GM21367 (cell line): ENCODE data around the gene B4GALNT2.
"Not testable (repeated sequence)": the region's sequence is repeated elsewhere in the genome, so short reads cannot be mapped to it uniquely, and the experiment has no call there.

ENCODE experiments used
- ATAC-seq: cut with Tn5 transposase; IDR thresholded peaks from one replicate; pipeline ENCODE4 v1.9.1; 2021; ENCODE audit not compliant: unreplicated experiment

B4GALNT2 gene

GRCh38 chr17:49132699-49133364 lies at the start of gene B4GALNT2:
Gene B4GALNT2, plus strand, starts transcription at chr17:49132769. Its CDS starts 24 bp downstream, at chr17:49132793.
- ATAC-seq = no peak

GRCh38 chr17:49085046-49085445 lies 47.5 kb upstream of the B4GALNT2 start:
- ATAC-seq = not testable (repeated sequence)

GRCh38 chr17:49085565-49086315 lies 46.8 kb upstream of the B4GALNT2 start:
- no peak for ATAC-seq

GRCh38 chr17:49086316-49086605 lies 46.3 kb upstream of the B4GALNT2 start:
- ATAC-seq = no peak

GRCh38 chr17:49086649-49087048 lies 45.9 kb upstream of the B4GALNT2 start:
- no peak for ATAC-seq

GRCh38 chr17:49089094-49089493 lies 43.5 kb upstream of the B4GALNT2 start:
- no peak for ATAC-seq

GRCh38 chr17:49090878-49091594 lies 41.5 kb upstream of the B4GALNT2 start:
- no peak for ATAC-seq

GRCh38 chr17:49093131-49093530 lies 39.4 kb upstream of the B4GALNT2 start:
- ATAC-seq = no peak

GRCh38 chr17:49100601-49101000 lies 32.0 kb upstream of the B4GALNT2 start:
- ATAC-seq = no peak

GRCh38 chr17:49101054-49101534 lies 31.5 kb upstream of the B4GALNT2 start:
- ATAC-seq = no peak

GRCh38 chr17:49103360-49103759 lies 29.2 kb upstream of the B4GALNT2 start:
- ATAC-seq = not testable (repeated sequence)

GRCh38 chr17:49104511-49105074 lies 28.0 kb upstream of the B4GALNT2 start:
- ATAC-seq = no peak

- no peak for ATAC-seq
Measured at GRCh38 chr17:49106321-49107210, 26.0 kb upstream of the B4GALNT2 start.

GRCh38 chr17:49107211-49107557 lies 25.4 kb upstream of the B4GALNT2 start:
- ATAC-seq = no peak

- ATAC-seq = no peak
Measured at GRCh38 chr17:49108318-49108717, 24.3 kb upstream of the B4GALNT2 start.

- no peak for ATAC-seq
Measured at GRCh38 chr17:49110509-49110908, 22.1 kb upstream of the B4GALNT2 start.

GRCh38 chr17:49111934-49112333 lies 20.6 kb upstream of the B4GALNT2 start:
- no peak for ATAC-seq

- ATAC-seq = no peak
Measured at GRCh38 chr17:49112936-49113335, 19.6 kb upstream of the B4GALNT2 start.

- ATAC-seq = no peak
Measured at GRCh38 chr17:49114703-49115102, 17.9 kb upstream of the B4GALNT2 start.

GRCh38 chr17:49117587-49118230 lies 14.9 kb upstream of the B4GALNT2 start:
- ATAC-seq = no peak
